PFSK-1 (cell line): ENCODE measurements around the gene EPB41L4B.

Experiments used
- POLR2AphosphoS5 ChIP-seq: IDR thresholded peaks from 2 replicates; pipeline ENCODE4 v1.6.1; 2012; ENCODE audit warnings: low read depth, mild to moderate bottlenecking, control low read depth, low read length, moderate library complexity
- TAF1 ChIP-seq: IDR thresholded peaks from 2 replicates; pipeline ENCODE4 v1.6.1; 2012; ENCODE audit warnings: low read length, control low read depth, borderline replicate concordance; ENCODE audit not compliant: insufficient read depth

DNA sequence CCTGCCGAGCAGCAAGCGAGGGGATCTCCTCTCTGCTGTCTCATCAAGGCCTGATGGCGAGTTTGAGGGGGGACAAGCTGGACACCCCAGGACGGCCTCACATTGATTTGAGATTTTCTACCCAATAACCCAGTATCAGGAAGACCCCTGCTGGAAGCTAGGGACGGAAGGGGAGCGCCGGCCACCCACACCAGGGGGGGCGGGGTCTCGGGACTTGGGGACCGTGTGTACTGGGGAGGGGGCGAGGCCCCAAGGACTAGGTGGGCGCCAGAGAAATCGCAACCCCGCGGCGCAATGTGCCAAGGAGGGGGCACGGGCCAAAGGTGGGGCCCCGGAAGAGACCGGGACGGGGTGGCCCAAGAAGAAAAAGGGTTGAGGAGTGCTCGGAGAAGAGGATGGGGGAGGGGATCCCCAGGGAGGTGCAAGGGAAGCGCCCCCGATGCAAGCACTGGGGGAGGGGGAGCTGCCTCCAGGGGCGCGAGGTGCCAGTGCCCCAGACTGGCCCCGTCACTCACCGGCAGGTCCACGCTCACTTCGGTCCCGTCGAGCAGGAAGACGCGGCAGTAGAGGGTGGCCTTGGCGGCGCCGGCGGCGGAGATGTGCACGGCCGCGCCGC, 1.1 kb downstream of the EPB41L4B start:
- TF ChIP-seq POLR2AphosphoS5 (no peak), TAF1 (no peak)
